HUES6 (cell line): ENCODE measurements around the gene RCC2.
"Not testable (repeated sequence)": the region's sequence is repeated elsewhere in the genome, so short reads cannot be mapped to it uniquely, and the experiment has no call there.

Source experiments
- H3K27ac ChIP-seq: 2 replicates; pipeline ENCODE4 v1.7.0; 2013; ENCODE audit warnings: low read depth, mild to moderate bottlenecking, low read length, inconsistent platforms
- H3K27me3 ChIP-seq: 2 replicates; pipeline ENCODE4 v1.6.1; 2013; ENCODE audit warnings: low read length; ENCODE audit not compliant: control insufficient read depth, insufficient read depth
- H3K36me3 ChIP-seq: 2 replicates; pipeline ENCODE4 v1.6.1; 2013; ENCODE audit warnings: low read length; ENCODE audit not compliant: control insufficient read depth, insufficient read depth
- H3K4me1 ChIP-seq: 2 replicates; pipeline ENCODE4 v1.6.1; 2013; ENCODE audit warnings: low read length; ENCODE audit not compliant: control insufficient read depth, insufficient read depth
- H3K4me3 ChIP-seq: 2 replicates; pipeline ENCODE4 v1.5.1; 2013; ENCODE audit warnings: low read depth, low read length
- H3K9ac ChIP-seq: one replicate; pipeline ENCODE4 v1.6.1; 2013; ENCODE audit warnings: mild to moderate bottlenecking, low read length
- H3K9me3 ChIP-seq: 2 replicates; pipeline ENCODE4 v1.6.1; 2013; ENCODE audit warnings: low read depth, low read length; ENCODE audit not compliant: control insufficient read depth, insufficient read depth

Gene RCC2

DNA sequence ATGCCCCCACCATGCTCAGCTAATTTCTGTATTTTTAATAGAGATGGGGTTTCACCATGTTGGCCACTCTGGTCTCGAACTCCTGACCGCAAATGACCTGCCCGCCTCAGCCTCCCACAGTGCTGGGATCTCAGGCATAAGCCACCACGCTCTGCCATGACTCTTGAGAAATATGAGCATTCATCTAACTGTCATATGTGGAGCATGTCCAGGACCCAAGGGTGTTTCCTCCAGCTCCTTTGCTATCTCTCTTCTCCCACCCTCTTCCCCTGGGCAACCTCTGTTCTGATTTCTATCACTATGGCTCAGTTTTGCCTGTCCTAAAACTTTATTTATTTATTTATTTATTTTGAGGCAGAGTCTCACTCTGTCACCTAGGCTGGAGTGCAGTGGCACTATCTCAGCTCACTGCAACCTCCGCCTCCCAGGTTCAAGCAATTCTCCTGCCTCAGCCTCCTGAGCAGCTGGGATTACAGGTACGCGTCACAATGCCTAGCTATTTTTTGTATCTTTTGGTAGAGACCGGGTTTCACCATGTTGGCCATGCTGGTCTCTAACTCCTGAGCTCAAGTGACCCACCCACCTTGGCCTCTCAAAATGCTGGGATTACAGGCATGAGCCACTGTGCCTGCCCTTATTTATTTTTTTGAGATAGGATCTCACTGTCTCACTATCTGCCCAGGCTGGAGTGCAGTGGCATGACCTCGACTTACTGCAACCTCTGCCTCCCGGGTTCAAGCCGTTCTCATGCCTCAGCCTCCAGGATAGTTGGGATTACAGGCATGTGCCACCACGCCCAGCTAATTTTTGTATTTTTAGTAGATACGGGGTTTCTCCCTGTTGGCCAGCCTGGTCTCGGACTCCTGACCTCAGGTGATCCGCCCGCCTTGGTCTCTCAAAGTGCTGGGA lies 29.1 kb upstream of the RCC2 start:
- peak overlapping the region; percentile 76 for H3K27ac ChIP-seq

DNA sequence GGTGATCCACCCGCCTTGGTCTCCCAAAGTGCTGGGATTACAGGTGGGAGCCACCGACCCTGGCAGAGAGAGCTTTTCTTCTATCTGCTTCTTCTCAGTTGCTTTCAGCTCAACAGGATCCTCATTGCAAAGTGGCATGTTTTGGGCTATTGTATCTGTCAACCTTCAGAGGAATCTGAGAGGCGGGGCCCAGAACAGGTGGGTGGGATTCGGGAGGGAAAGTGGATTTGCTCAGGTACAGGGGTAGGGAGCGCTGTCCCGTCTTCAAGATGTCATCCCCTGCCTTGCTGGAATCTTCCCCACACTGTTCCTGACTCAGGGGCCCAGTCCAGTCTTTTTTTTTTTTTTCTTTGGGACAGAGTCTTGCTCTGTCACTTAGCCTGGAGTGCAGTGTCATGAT lies 26.9 kb upstream of the RCC2 start:
- H3K36me3 ChIP-seq: no peaks in the 10 kb centered on the region
- no peaks in the 10 kb centered on the region for H3K27me3 ChIP-seq
- H3K4me1 ChIP-seq: peaks cover 30% of the 10 kb centered on the region
- no peak overlapping the region for H3K4me3 ChIP-seq
- no peaks in the 10 kb centered on the region for H3K9me3 ChIP-seq
- H3K9ac ChIP-seq: no peak overlapping the region
- no peak overlapping the region for H3K27ac ChIP-seq

More for the DNA sequence above, 29.1 kb upstream of the RCC2 start:
- H3K27me3 ChIP-seq, H3K36me3 ChIP-seq, H3K9me3 ChIP-seq: not testable (repeated sequence)
- Histone ChIP-seq H3K4me1 (peaks cover 27% of the 10 kb centered on the region), H3K9ac (peak overlapping the region; percentile 94), H3K4me3 (0 out of 2 replicates have a peak overlapping the region, but pooled peaks have one; percentile 2)

DNA sequence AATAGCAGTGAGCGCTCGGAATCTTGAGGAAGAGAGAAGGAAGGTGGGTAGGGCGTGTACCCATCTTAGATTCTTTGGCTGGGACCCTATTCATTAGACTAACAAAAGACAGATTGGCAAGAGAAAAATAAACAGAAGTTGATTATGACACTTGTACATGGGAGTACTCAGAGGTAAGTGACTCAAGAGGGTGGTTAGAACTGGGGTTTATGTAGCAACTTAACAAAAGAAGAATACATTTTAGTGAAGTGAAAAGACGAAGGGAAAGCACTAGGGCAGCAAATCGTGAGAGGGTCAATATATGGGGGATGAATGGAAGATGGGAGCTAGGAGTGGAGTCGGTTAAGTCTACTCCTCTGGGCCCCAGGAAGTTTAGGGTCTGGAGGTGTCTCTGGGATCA lies 25.8 kb upstream of the RCC2 start:
- H3K4me1 ChIP-seq: peaks cover 22% of the 10 kb centered on the region
- H3K4me3 ChIP-seq: no peak overlapping the region
- H3K9ac ChIP-seq: no peak overlapping the region
- H3K9me3 ChIP-seq: no peaks in the 10 kb centered on the region
- no peaks in the 10 kb centered on the region for H3K36me3 ChIP-seq
- H3K27me3 ChIP-seq: no peaks in the 10 kb centered on the region
- no peak overlapping the region for H3K27ac ChIP-seq

DNA sequence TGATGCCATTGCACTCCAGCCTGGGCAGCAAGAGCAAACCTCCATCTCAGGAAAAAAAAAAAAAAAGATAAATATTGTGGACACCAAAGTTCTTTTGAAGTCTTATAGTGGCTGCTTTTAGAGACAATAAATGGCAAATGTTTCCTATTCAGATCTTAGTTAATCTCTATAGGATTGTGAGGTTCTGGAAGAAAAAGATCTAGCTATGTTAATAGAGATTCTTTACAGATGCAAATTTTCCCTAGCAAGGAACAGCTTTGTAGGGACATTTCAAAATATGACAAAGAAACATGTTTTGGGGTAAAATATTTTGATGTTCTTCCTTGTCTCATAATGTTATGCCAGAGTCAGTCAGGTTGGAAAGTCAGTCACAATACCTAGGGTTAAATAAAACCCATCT lies 24.5 kb upstream of the RCC2 start:
- Histone ChIP-seq H3K27me3 (no peaks in the 10 kb centered on the region), H3K4me3 (no peak overlapping the region), H3K9ac (no peak overlapping the region), H3K4me1 (peaks cover 19% of the 10 kb centered on the region), H3K9me3 (no peaks in the 10 kb centered on the region), H3K27ac (no peak overlapping the region), H3K36me3 (no peaks in the 10 kb centered on the region)

DNA sequence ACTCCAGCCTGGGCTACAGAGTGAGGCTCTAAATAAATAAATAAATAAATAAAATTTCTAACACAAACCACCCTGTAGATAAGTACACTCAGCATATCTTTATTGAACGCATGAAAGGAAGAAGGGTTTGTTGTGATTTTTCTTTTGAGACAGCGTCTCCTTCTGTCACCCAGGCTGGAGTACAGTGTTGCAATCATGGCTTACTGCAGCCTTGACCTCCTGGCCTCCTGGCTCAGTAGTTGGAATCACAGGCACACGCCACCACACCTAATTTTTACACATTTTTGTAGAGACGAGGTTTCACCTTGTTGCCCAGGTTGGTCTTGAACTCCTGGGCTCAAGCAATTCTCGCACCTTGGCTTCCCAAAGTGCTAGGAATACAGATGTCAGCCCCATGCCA lies 23.2 kb upstream of the RCC2 start:
- Histone ChIP-seq H3K27me3 (no peaks in the 10 kb centered on the region), H3K4me3 (no peak overlapping the region), H3K36me3 (no peaks in the 10 kb centered on the region), H3K27ac (no peak overlapping the region), H3K9me3 (no peaks in the 10 kb centered on the region), H3K4me1 (peaks cover 11% of the 10 kb centered on the region), H3K9ac (no peak overlapping the region)

DNA sequence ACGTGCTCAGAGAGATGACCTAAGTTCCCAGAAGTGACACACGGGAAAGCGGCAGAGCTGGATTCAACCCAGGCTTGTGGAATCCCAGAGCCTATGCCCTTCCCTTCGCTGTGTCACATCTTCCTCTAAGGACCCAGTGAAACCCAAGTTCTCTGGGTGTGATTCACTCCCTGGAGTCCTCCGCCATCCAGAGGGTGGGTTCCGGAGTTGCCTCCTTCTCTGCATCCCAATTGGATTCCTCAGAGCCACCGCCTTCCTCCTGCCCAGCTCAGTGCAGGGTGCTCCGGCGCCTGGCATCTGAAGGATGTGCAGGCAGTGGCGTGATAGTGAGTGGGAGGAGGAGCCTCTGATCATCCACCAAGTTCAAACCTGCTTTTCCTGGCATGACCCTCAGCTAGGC lies 20.7 kb upstream of the RCC2 start:
- no peaks in the 10 kb centered on the region for H3K36me3 ChIP-seq
- H3K4me3 ChIP-seq: no peak overlapping the region
- H3K4me1 ChIP-seq: peaks cover 9% of the 10 kb centered on the region
- H3K9me3 ChIP-seq: no peaks in the 10 kb centered on the region
- no peaks in the 10 kb centered on the region for H3K27me3 ChIP-seq
- no peak overlapping the region for H3K9ac ChIP-seq
- no peak overlapping the region for H3K27ac ChIP-seq

DNA sequence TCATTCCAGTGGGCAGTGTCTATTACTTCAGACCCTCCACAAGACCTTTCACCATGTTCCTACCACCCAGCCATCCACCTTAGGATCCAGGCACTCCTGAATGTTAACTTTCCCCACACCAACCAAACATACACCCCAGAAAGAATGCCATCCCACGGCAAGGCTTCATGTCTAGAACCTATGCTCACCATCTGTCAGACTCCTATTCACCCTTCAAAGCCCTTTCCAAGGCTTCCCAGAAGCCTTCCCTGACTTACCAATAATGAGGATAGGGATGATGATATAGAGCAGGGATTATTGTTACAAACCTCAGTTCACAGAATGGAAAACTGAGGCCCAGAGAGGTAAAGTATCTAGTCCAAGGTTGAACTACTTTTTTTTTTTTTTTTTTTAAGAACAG lies 19.3 kb upstream of the RCC2 start:
- H3K36me3 ChIP-seq: no peaks in the 10 kb centered on the region
- no peak overlapping the region for H3K9ac ChIP-seq
- H3K4me3 ChIP-seq: no peak overlapping the region
- H3K4me1 ChIP-seq: peaks cover 8% of the 10 kb centered on the region
- no peaks in the 10 kb centered on the region for H3K9me3 ChIP-seq
- no peak overlapping the region for H3K27ac ChIP-seq
- H3K27me3 ChIP-seq: no peaks in the 10 kb centered on the region

DNA sequence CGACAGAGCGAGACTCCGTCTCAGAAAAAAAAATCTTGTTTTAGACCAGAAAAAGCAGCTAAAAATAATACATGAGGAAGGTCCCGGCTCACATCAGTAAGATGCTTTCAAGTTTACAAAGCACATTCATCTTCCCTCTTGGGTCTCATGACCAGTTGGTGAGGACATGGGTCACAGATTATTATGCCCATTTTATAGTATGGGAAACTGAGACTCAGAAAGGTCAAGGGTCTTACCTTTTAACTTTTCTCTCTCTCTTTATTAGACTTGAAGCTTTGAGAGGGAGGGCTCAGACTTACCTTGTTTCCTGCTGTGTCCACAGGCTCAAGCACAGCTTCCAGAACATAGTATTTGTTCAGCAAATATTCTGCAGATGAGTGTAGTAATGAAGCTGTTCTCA lies 13.2 kb upstream of the RCC2 start:
- no peaks in the 10 kb centered on the region for H3K4me1 ChIP-seq
- H3K27ac ChIP-seq: no peak overlapping the region
- no peaks in the 10 kb centered on the region for H3K9me3 ChIP-seq
- no peak overlapping the region for H3K9ac ChIP-seq
- no peaks in the 10 kb centered on the region for H3K27me3 ChIP-seq
- no peaks in the 10 kb centered on the region for H3K36me3 ChIP-seq
- H3K4me3 ChIP-seq: no peak overlapping the region

DNA sequence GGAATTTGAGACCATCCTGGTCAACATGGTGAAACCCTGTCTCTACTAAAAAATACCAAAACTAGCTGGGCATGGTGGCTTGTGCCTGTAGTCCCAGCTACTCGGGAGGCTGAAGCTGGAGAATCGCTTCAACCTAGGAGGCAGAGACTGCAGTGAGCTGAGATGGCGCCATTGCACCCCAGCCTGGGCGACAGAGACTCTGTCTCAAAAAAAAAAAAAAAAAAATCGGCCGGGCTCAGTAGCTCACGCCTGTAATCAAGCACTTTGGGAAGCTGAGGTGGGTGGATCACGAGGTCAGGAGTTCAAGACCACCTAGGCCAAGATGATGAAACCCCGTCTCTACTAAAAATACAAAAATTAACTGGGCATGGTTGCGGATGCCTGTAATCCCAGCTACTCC lies 12.7 kb upstream of the RCC2 start:
- H3K36me3 ChIP-seq, H3K9ac ChIP-seq, H3K27ac ChIP-seq, H3K4me1 ChIP-seq, H3K27me3 ChIP-seq, H3K9me3 ChIP-seq, H3K4me3 ChIP-seq: not testable (repeated sequence)

DNA sequence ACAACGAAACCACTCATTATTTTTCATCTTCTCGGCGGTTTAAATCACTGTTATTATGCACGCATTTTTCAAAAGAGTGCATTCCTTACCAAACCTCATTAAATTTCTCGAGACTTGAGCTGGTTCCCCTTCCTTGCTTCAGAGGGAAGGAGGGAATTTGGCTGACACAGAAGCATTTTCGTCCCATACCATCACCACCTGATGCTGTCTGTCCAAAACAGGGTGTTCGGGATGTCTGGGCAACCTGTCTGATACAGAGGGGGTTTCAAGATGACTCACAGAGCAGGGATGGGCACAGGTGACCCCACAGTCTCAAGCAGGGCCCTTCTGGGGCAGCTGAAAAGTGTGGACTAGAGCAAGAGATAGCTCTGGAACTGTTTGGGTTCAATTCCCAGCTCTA lies 12.3 kb upstream of the RCC2 start:
- no peak overlapping the region for H3K9ac ChIP-seq
- no peaks in the 10 kb centered on the region for H3K9me3 ChIP-seq
- no peaks in the 10 kb centered on the region for H3K27me3 ChIP-seq
- H3K27ac ChIP-seq: no peak overlapping the region
- H3K36me3 ChIP-seq: no peaks in the 10 kb centered on the region
- no peak overlapping the region for H3K4me3 ChIP-seq
- no peaks in the 10 kb centered on the region for H3K4me1 ChIP-seq

DNA sequence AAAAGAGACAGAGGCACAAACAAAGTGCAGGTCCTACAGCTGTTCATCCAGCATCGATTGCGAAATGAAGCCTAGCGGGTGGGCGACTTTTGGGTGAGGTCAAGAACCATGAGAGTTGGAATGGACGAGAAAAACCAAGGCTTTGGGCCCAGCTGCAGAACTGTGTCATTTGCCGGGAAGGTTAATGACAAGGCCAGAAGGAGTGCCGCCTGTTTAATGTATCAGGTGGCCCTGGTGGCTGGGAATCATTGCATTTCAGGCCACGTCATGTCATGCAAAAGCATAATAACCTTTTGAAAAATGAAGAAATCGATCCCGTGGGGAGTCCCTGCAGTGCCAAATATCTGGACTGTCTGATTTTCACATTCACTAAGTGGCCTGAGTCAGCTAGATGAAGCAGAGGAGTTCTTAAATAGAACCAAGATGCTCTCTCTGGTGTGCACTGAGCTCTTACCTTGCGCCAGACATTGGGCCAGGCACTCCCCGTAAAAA lies 8.1 kb upstream of the RCC2 start:
- Histone ChIP-seq H3K9me3 (no peaks in the 10 kb centered on the region), H3K4me3 (no peak overlapping the region), H3K36me3 (no peaks in the 10 kb centered on the region), H3K4me1 (peaks cover 4% of the 10 kb centered on the region; the same call in 1 of the 2 replicates), H3K27ac (no peak overlapping the region), H3K9ac (no peak overlapping the region), H3K27me3 (no peaks in the 10 kb centered on the region)
